COLO668 (cell line): ENCODE measurements around the gene MBLAC2.

Source experiments
- DNase-seq: peaks from one replicate; lab custom pipeline; 2025; ENCODE audit not compliant: unreplicated experiment; lab: John Stamatoyannopoulos, UW

Gene MBLAC2

DNA sequence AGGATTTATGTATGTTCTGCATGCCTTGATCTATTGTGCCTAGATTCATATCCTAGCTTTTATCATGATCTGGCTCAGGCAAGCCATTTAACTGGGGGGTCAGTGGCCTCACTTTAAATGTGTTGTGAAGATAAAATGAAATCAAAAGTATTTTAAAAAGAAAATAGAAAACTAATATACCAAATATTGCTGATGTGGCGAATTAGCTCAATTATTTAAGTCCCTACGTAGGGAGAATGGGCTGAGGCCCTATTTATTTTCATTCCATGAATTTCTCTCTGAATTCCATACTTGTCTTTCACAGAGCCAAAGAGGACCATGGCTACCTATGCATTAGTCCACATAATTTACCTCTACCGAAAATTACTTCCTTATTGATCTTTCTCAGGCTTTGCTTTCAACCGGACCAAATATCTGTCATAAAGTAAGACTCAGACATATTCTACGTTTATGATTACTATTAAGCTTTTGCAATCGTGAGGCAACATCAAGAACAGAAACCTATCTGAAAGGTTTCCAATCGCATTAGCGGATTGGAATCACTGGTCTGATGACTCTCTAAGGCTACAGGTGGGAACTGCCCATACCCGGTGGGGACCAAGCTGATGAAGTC lies 1.7 kb downstream of the MBLAC2 start:
- no peak for DNase-seq

DNA sequence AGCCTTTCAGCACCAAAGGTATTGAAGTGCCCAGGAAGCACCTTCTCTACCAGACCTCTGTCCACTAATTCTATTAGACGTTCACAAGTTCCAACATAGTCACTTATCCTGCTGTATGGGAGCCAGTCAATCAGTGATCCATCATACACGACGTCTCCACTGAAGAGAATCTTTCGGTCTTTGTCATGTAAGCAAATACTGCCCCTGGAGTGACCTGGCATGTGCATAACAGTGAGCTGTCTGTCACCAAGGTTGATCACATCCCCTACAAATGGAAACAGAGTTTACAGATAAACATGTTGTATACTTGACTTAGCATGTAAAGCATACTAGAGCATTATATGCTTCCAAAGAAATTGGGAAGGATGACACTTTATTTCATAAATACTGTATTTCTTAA lies 13.3 kb downstream of the MBLAC2 start:
- no peak for DNase-seq

DNA sequence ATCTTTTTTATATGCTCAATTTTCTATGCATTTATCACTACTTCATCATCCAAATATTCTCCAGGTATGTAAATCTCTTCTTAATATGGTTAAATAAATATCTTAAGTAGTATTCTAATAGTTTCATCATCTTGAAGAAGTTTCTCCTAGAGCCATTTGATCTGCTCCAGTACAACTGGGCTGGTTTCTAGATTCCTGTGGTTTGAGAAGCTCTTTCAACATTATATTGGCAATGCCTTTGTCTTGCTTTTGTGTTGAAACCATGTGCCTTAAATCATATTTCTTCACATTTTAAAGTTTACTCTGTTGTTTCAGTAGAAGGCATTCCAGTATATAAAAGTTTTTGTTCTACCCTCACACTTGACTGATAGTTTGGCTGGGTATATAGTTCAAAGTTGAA lies 27.6 kb downstream of the MBLAC2 start:
- DNase-seq, result no peak

GRCh38 chr5:90440644-90441043 lies 33.9 kb downstream of the MBLAC2 start:
- DNase-seq, result no peak

DNA sequence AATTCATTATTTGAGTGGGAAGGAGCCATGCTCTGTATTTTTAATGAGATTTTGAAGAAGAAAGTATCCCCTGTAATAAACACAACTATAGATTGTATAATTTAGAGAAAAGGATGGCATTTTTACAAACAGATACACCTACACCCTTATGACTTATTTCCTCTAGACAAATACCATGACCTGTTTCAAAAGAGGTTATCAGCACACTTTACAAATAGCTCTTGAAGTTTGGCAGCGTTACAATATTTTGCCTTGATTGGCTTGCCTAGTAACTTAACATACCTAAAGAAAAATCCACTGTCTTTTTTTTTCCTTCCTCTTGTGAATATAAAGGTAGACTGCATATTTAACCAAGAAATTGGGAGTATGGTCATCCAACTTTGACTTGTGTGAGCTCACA lies 36.5 kb downstream of the MBLAC2 start:
- DNase-seq, result no peak

- no peak for DNase-seq
Measured at GRCh38 chr5:90437663-90438062, 36.9 kb downstream of the MBLAC2 start.

GRCh38 chr5:90434116-90434714 lies 40.4 kb downstream of the MBLAC2 start:
- DNase-seq, result peak; percentile 5

DNA sequence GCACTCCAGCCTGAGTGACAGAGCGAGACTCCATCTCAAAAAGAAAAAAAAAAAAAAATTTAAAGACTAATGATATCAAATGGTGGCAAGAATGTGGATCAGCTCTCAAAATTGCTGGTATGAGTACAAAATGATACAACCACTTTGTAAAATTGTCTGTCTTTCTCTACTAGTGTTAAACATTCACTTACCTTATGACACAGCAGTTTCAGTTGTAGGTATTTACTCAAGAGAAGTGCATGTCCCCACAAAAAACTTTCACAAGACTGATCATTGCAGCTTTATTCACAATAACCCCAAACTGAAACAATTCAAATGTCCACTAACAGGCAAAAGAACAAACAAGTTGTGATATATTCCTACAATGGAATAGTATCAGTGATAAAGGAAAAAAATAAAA lies 50.3 kb downstream of the MBLAC2 start:
- DNase-seq, result no peak

- no peak for DNase-seq
Measured at GRCh38 chr5:90421136-90421535, 53.4 kb downstream of the MBLAC2 start.

GRCh38 chr5:90418214-90418613 lies 56.4 kb downstream of the MBLAC2 start:
- no peak for DNase-seq

- no peak for DNase-seq
Measured at GRCh38 chr5:90410178-90410762, 64.3 kb downstream of the MBLAC2 start.

DNA sequence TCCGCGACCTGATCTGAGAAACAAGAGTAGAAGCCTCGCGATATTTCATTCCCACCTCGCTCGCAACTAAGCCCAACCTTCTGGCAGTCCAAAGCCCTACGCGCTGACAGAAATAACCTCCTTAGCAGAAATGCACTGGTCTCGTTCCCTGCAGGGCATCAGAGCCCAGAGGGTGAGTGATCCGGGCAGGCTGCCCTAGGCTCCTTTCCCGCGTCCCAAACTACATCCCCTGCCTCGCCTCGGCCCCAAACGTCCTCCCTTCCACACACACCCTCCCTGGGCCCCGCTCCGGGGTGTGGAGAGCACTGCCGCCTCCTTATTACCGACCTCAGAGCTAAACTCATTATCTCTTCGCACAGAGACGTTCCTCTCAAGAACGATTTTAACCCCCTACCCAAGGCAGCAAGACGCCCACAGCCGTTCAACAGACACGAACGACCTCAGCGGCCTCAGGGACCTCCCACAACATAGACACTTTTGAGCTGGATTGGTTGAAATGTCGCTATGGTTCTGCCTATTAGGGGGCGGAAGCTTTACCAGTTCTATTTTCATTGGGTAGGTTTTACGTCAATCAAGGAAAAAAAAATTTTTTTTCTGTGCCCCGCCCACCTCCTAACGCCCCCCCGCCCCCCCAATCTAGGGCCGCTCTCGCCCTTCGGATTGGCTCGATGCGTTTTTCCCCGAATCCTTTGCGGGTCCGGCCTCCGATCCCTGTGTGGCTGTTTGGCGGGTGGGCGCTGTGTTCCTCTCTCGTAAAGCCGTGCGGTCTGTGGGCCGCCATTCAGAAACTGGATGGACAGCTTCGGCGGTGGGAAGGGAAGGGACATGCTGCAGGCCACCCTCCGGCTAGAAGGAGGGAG lies 65.0 kb downstream of the MBLAC2 start, which contains the start of gene CETN3:
Gene CETN3 (minus strand): TSS at position 439 of the 860 bp plus-strand sequence. CDS start 95 bp downstream, at position 344.
- peak; percentile 88 for DNase-seq

DNA sequence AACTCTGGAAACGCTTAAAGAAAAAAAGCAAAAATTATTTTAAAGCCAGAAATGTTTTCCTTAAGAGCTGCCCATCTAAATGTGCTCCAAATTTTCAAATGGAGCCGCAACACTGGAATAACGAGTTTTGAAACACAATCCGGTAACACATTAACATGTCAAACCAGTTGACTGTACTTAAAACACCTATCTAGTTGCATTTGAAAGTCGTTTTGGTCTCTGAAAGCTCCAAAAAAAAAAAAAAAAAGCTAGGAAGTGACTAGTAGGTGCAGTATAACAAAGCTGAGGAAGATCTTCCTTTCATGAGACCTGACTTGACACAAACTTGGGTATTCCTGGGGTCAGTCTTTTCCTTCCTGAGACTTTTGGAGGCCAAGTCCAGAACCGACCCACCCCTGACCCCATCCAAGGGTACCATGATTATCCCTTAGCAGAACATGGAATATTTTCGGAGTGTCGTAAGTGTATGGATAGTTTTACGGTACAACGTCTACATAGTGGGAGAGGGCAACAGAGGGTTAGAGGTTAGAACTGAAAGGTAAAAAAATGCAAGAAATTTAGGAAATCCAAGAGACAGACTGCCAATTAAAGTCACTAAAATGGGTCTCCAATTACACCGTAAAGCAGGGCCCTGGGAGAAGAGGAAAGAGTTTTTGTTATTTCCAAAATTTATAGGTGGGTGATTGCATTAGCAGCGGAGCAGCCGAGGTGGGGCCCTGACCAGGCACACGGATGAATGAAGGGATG lies 65.8 kb downstream of the MBLAC2 start:
- DNase-seq, result no peak
